Putamen (tissue), 1 donor: Measurements from ENCODE around the gene SKIC3.

ENCODE experiments used
- DNase-seq: peaks from one replicate; pipeline ENCODE4 v3.0.0-alpha.2; 2016; ENCODE audit warnings: low spot score

The SKIC3 gene

GRCh38 chr5:95531491-95531890 lies 23.3 kb downstream of the SKIC3 start:
- DNase-seq, result no peak

- DNase-seq, result no peak
These were observed 24.4 kb downstream of the SKIC3 start for GRCh38 chr5:95530416-95530815.

GRCh38 chr5:95528565-95528964 lies 26.2 kb downstream of the SKIC3 start:
- DNase-seq, result no peak

GRCh38 chr5:95526871-95527270 lies 27.9 kb downstream of the SKIC3 start:
- DNase-seq, result no peak

DNA sequence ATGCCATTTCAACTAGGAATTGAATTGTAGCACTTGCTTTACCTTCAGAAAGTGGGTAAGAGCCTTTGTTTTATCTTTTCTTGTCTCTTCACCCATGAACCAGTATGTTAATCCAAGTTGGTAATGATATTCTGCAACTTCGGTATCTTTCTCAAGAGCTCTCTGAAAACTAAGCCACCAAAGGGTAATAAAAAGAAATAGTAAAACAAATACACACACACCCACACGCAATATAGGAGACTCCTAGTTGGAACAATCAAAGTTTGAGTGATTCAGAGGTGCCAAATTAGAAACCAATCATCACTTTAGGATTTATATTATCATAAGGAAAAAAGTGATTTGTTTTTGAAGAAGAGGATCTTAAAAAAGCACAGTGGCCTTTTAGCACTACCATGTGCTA lies 30.4 kb downstream of the SKIC3 start:
- no peak for DNase-seq

DNA sequence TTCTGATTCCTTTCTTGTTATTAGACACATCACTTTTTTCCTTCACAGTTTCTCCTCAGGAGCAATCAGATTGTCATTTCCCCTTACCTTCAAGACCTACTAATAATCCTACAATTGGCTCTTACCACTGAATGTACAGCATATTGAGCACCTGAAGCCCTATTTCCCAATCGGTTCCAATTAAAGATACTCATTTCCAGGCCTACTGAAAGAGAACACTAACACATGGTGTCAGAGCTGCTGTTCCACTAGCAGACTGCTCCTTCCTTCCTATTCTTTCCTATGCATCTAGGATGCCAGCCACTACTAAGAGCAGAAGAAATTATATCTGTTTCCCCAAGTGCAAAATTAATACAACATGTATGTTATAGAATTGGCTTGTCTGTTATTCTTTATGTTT lies 34.6 kb downstream of the SKIC3 start:
- no peak for DNase-seq

DNA sequence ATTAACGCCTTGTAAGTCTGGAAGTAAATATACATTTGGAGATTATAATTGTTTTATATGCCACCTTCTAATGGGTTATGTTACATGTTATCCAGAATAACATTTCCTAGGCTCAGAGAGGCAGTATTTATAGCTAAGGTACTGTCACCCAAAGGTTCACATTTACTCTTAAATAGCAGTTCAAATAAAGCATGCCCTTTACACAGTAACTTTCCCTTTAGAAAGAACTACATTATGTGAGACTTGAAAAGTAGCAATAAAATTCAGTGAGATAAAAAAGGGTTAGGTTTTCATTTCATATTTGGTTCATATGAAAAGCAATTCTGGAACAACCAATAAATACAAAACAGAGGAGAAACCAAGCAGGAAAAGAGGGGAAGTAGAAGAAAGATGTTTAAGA lies 35.1 kb downstream of the SKIC3 start:
- no peak for DNase-seq

GRCh38 chr5:95519151-95519550 lies 35.6 kb downstream of the SKIC3 start:
- DNase-seq, result no peak

GRCh38 chr5:95518417-95518816 lies 36.4 kb downstream of the SKIC3 start:
- DNase-seq, result no peak

DNA sequence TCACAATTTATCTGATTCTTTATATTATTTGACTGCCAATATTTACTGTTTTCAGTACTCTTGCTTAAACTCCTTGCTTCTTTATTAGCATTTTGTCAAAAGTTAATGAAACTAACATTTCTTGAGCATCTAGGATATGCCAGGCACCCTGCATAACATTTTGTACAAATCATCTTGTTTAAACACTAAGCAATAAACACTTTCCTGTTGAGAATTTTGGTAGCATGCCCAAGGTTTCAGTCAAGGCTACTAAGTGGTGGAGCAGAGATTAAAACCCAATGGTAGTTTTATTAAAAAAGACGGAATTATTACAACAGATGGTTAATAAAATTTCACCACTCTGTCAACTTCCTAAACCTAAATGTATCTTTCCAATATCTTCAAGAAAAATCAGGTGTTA lies 43.2 kb downstream of the SKIC3 start:
- DNase-seq, result no peak

DNA sequence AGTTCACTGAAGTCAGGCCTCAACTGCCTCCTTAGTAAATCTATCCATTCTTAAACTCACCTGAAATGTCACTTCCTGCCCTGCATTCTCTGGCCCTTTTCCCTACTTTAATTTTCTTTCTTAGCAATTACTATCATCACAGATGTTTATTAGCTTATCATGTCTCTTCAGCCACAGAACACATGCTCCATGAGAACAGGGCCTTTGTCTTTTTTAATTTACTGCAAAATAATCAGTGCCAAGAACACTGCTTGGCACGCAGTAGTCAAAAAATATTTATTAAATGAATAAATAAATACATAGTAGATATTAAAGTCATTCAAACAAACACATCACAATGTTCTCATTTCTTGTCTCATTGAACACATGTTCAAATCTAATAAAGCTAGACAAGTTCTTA lies 46.2 kb downstream of the SKIC3 start:
- no peak for DNase-seq
